Measurements from ENCODE around the gene H3-3A.

H3-3A gene

GRCh38 chr1:226111098-226111882 lies 48.8 kb downstream of the H3-3A start:
- no peak for DNase-seq (ENCODE audit: low read depth)

GRCh38 chr1:226111883-226112261 lies 49.4 kb downstream of the H3-3A start:
- DNase-seq (ENCODE audit: low read depth) = no peak

- DNase-seq (ENCODE audit: low read depth) = no peak
Observed at GRCh38 chr1:226112626-226113025, 50.1 kb downstream of the H3-3A start.

GRCh38 chr1:226116673-226117072 lies 54.2 kb downstream of the H3-3A start:
- DNase-seq (ENCODE audit: low read depth) = no peak

GRCh38 chr1:226117330-226117729 lies 54.8 kb downstream of the H3-3A start:
- no peak for DNase-seq (ENCODE audit: low read depth)

GRCh38 chr1:226118357-226118756 lies 55.8 kb downstream of the H3-3A start:
- DNase-seq (ENCODE audit: low read depth) = no peak

GRCh38 chr1:226119169-226119568 lies 56.7 kb downstream of the H3-3A start:
- DNase-seq (ENCODE audit: low read depth) = no peak

- no peak for DNase-seq (ENCODE audit: low read depth)
Observed at GRCh38 chr1:226120398-226120797, 57.9 kb downstream of the H3-3A start.

GRCh38 chr1:226121049-226121586 lies 58.6 kb downstream of the H3-3A start:
- no peak for DNase-seq (ENCODE audit: low read depth)

Data from stimulated activated CD8-positive, alpha-beta memory T cell treated with anti-CD3 and anti-CD28 coated beads, Interleukin-7, amount 100 ng/mL, for 24 hours (primary cell).